ENCODE data around the gene DPH6. TPM values are rescaled to one million over a fixed set of nuclear protein-coding genes. Genes with fewer than 3 reads are reported as not detected.

Gene DPH6
- total and polyA plus RNA-seq, 12 donors = 6.1 to 25.8 (median 22.9) TPM

DNA sequence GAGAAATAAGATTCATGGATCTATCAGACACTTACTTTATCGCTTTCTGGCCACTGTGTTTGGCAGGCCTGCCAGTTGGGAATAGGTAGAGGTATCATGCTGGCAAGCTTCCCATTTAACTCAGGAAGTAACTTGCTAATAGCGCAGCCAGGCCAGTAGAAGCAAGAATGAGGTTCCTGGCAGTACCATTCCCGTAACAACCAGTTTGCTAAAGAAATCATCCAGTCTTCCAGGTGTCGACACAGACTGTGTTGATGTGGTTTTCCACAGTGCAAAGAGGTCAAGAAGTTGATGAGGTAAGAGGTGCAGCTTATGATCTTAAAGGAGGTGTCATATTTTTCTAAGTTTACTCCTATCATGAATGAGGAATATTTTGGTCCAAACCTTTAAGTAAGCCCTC is 46.2 kb downstream of the DPH6 start:
- no peak for ATAC-seq
- 80 to 86% methylated on average over 4 of the region's 4 CpGs for WGBS, 2 donors
- H3K36me3 ChIP-seq = no peaks in the 10 kb centered on the region
- no peaks in the 10 kb centered on the region for H3K9me3 ChIP-seq
- intact Hi-C loops (cut with DNase I) = loop anchor here in 1 of 10 donors (10.0 kb wide), 1 partner anchor 55 kb away; no protein-coding TSS in a partner anchor
- no peak for DNase-seq
- no peak overlapping the region for H3K27ac ChIP-seq
- no peaks in the 10 kb centered on the region for H3K27me3 ChIP-seq
- no peak overlapping the region for H3K4me3 ChIP-seq
- H3K4me1 ChIP-seq = peaks cover 0 to 6% (median 0%) of the 10 kb centered on the region in 9 donors
- TF ChIP-seq, protein P1, sequence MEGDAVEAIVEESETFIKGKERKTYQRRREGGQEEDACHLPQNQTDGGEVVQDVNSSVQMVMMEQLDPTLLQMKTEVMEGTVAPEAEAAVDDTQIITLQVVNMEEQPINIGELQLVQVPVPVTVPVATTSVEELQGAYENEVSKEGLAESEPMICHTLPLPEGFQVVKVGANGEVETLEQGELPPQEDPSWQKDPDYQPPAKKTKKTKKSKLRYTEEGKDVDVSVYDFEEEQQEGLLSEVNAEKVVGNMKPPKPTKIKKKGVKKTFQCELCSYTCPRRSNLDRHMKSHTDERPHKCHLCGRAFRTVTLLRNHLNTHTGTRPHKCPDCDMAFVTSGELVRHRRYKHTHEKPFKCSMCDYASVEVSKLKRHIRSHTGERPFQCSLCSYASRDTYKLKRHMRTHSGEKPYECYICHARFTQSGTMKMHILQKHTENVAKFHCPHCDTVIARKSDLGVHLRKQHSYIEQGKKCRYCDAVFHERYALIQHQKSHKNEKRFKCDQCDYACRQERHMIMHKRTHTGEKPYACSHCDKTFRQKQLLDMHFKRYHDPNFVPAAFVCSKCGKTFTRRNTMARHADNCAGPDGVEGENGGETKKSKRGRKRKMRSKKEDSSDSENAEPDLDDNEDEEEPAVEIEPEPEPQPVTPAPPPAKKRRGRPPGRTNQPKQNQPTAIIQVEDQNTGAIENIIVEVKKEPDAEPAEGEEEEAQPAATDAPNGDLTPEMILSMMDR (IDR thresholded peaks at IDR 0.05) = no peak

GRCh38 chr15:35496585-35496984 is 49.4 kb downstream of the DPH6 start:
- TF ChIP-seq, protein P1 (IDR thresholded peaks at IDR 0.05) = no peak
- intact Hi-C loops (cut with DNase I) = no loop called here
- Histone ChIP-seq H3K4me3 (no peak overlapping the region), H3K4me1 (peaks cover 0 to 6% (median 0%) of the 10 kb centered on the region in 9 donors), H3K27me3 (no peaks in the 10 kb centered on the region), H3K36me3 (no peaks in the 10 kb centered on the region), H3K27ac (no peak overlapping the region), H3K9me3 (no peaks in the 10 kb centered on the region)
- ATAC-seq = no peak
- no peak for DNase-seq

- no peak for DNase-seq
- intact Hi-C loops (cut with DNase I) = no loop called here
- no peak overlapping the region for H3K27ac ChIP-seq
- H3K9me3 ChIP-seq = peaks cover 0 to 6% (median 0%) of the 10 kb centered on the region in 11 donors
- H3K36me3 ChIP-seq = peaks cover 0 to 4% (median 0%) of the 10 kb centered on the region in 9 donors
- 42 to 48% methylated on average over 3 of the region's 3 CpGs for WGBS, 2 donors
- no peak for ATAC-seq
- no peak overlapping the region for H3K4me3 ChIP-seq
- H3K4me1 ChIP-seq = peaks cover 0 to 6% (median 0%) of the 10 kb centered on the region in 9 donors
- H3K27me3 ChIP-seq = no peaks in the 10 kb centered on the region
- TF ChIP-seq, protein P1 (IDR thresholded peaks at IDR 0.05) = no peak
Observed at GRCh38 chr15:35495080-35495479, 50.9 kb downstream of the DPH6 start.

- 84 to 86% methylated on average over 3 of the region's 3 CpGs for WGBS, 2 donors
- H3K4me1 ChIP-seq = peaks cover 0 to 6% (median 0%) of the 10 kb centered on the region in 9 donors
- H3K36me3 ChIP-seq = peaks cover 0 to 18% (median 4%) of the 10 kb centered on the region in 9 donors
- peaks cover 0 to 18% (median 0%) of the 10 kb centered on the region in 11 donors for H3K9me3 ChIP-seq
- intact Hi-C loops (cut with DNase I) = no loop called here
- no peak overlapping the region for H3K27ac ChIP-seq
- DNase-seq (no peak), ATAC-seq (no peak)
- TF ChIP-seq, protein P1 (IDR thresholded peaks at IDR 0.05) = no peak
- no peak overlapping the region for H3K4me3 ChIP-seq
- H3K27me3 ChIP-seq = no peaks in the 10 kb centered on the region
Observed at GRCh38 chr15:35491999-35492398, 54.0 kb downstream of the DPH6 start.
